Activated T-helper 1 cell treated with anti-CD3 and anti-CD28 coated beads, Interleukin-2, amount 50 U/mL, for 16 hours (primary cell): ENCODE results near the gene TERT.

ENCODE experiments used
- DNase-seq, 2 donors: peaks; one replicate each; pipeline ENCODE4 v3.0.0-alpha.2; 2020; ENCODE audit warnings: low read depth in 1 of 2, low spot score in 1 of 2

The TERT gene

DNA sequence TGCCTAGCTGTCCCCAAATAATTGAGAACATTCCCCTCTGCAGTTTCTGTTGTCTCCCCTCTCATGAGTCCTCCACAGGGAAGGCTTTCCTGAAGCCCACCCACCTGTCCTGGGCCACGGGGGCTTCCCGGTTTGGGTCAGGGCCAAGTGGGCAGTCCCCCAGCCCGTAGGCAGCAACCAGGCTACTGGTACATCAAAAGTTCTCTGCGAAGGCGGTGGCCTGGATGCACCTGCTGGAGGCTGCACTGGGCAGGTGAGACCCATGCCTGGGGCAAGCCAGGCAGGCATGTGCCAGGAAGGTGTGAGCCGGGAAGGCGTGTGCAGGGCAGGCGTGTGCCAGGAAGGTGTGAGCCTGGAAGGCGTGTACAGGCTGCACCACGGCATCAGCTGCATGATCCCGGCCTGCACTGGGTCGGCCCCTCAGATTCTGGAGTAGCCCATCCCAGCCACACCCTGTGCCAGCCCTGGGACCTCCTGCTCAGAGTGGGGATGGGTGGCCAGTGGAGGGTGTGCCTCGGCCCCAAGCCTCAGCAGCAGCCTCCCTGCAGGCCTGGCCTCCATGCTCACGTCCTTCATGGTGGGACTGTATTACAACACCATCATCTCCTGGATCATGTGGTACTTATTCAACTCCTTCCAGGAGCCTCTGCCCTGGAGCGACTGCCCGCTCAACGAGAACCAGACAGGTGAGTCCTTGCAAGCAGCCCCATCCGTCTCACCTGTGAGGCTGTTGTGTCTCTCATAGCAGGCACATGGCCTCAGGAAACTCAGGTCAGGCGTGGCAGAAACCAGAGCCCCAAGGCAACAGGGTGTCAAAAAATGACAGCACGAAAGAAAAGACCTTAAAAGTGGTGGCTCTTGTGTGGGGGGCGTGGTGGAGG lies 84.7 kb downstream of the TERT start:
- no peak for DNase-seq

DNA sequence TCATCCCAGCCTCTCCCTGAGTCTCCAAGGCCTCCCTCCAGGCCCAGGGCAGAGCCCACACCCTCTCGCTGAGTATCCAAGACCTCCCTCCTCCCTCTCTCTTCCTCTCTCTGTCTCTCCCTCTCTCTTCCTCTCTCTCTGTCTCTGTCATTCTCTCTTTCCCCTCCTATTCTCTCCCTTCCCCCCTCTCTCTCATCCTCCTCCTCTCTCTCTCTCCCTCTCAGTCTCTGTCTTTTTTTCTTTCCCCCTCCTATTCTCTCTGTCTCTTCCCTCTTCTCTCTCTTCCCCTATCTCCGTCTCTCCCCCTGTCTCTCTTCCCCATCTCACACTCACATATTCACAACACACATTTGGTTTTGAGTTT lies 85.4 kb downstream of the TERT start:
- no peak for DNase-seq

DNA sequence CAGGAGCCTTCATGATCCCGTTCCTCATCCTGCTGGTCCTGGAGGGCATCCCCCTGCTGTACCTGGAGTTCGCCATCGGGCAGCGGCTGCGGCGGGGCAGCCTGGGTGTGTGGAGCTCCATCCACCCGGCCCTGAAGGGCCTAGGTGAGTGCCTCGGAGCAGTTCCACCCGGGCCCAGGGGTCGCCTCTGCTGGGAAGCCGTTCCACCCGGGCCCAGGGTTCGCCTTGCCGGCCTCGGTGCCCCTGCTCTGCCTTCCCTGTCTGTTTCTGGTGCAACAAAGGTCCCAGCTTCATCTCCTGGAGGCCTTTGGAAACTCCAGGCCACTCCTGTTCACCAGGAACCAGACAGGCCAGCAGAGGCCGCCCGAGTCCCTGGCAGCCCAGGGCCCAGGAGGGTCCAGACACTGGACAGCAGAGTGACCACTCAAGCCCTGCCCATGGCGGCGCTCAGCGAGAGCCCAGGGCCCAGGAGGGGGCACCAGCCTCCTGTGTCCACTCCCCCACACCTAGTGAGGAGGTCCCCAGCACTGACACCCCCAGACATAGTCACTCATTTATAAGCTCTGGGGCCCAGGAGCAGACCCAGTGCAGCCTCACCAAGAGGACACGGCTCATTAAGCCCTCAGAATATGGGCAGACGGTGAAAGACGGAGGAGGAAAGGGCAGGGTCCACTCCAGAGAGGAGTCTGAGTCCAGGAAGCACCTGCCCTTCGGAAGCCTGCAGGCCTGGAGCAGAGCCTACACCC lies 86.0 kb downstream of the TERT start:
- no peak for DNase-seq

DNA sequence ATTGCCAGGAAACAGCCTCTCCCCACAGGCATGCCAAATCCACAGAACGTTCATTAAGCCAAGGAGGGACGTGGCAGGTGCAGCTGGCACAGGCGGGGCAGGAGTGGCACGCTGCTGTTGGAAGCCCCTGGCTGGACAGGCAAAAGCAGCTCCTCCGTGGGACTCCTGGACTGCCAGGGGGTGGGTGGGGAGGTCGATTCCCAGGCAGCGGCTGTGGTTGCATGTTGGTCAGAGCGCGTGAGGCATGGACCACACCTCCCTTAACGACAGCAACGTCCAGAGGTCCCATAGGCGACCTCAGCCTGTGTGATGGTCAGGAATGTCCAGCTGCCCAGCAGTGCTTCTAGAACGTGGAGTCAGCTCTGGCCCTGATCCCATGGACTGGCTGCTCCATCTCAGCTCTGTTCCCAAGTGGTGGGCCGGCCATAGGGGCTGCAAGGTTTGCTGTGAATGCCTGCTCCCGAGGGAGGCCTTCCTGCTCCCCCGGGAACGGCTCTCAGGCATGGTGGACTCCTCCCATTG lies 86.6 kb downstream of the TERT start:
- DNase-seq: no peak

- DNase-seq: no peak
Measured at GRCh38 chr5:1207555-1207954, 87.3 kb downstream of the TERT start.

DNA sequence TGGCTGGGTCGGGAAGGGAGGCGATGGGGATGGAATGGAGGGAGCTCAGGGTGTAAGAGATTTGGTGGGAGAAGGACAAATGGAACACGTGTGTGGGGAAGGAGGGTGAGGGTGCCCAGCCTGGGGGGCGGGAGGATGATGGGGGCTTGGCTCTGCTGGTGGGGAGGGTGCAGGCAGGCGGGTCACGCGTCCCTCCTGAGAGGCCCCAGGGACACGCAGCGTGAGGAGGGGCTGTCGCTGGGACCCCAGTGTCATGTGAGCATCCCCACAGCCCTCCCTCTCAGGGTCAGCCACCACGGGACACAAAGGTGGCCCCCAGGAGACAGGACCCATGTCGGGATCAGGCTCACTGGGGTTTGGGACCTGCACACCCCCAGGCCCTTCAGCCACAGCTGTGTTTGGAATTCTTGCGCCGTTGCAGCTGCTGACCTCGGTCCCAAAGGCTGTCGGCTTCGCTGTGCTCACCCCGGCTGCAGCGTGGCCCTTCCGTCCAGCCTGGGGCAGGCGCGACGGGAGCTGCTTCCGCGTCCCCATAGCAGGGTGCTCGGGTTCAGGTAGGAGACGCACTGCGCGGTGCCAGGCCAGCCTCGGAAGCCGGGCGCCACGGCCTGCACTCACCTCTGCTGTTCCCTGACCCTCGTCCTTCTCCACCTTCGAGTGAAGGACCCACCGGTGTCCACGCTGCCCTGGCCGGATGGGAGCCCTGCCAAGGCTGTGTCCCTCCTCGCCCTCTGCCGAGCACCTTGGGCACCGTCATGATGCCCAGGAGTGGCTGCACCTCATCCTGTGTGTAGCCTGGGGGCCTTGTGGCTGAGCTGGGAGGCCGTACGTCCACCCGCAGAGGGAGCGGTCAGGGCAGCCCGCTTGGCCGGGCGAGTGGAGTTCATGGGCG lies 88.1 kb downstream of the TERT start:
- no peak for DNase-seq

DNA sequence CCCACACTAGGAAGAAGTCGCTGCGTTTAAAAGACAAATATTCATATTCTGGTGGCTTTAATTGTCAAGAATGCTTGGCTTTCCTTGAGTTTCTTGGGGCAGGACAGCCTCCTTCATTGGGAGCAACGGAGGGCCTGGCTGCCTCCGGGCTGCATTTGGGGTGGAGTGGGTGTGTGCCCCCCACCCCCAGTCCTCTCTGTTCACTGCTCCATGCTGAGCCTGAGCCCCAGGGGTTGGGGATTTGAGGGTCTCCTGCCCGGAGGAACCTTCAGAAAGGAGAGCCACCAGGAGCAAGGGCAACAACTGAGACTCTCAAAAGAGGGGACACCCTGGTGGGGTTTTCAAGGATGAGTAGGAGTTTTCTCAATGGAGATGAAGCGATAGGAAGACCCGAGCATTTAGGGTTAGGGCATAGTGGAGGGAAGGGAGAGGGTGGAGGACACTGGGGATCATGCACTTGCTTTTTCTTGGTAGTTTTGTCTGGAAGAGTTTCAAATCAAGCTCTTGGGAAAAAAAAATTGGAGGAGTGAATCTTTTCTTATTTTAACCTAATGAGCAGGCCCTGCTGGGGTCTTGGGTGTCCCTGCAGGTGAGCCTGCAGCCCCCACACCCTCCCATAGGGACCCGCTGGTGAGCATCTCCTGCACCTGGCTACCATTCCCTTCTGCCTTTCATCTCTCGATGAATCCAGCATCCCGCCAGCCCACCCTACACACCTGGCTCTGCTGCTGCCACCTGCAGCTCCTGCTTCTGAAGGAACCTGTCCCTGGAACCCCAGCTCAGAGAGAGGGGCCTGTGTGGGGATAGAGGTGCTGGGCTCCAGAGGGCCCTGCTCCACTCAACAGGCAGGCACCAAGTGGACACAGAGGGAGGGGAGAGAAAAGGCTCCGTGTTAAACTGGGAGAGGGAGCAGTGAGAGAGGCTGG lies 89.3 kb downstream of the TERT start:
- DNase-seq: no peak

DNA sequence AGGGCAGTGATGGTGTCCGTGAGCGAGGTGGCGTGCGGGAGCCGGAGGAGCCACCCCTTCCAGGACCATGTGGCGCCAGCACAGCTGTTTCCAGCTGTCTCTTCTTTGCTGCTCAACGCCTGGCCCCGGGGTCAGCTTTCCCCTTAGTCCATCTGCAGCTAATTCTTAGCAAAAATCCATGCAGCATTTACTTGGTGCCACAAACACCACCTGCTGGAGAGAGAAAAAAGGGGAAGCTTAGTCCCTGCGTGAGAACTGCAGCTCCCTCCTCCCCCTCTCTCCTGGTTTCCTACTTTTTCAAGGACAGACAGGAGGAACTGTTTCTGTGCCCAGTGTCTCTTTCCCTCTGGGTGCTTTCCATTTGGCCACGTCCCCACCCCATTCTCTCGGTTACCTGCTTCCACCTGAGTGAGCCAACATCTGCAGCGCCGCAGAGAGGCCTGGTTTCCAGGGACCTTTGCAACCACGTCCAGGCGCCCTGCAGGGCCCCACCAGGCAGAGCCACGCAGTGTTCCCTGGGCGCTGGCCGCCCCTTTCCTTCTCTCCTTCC lies 90.1 kb downstream of the TERT start:
- no peak for DNase-seq

- no peak for DNase-seq
Measured at GRCh38 chr5:1203968-1204692, 90.7 kb downstream of the TERT start.

DNA sequence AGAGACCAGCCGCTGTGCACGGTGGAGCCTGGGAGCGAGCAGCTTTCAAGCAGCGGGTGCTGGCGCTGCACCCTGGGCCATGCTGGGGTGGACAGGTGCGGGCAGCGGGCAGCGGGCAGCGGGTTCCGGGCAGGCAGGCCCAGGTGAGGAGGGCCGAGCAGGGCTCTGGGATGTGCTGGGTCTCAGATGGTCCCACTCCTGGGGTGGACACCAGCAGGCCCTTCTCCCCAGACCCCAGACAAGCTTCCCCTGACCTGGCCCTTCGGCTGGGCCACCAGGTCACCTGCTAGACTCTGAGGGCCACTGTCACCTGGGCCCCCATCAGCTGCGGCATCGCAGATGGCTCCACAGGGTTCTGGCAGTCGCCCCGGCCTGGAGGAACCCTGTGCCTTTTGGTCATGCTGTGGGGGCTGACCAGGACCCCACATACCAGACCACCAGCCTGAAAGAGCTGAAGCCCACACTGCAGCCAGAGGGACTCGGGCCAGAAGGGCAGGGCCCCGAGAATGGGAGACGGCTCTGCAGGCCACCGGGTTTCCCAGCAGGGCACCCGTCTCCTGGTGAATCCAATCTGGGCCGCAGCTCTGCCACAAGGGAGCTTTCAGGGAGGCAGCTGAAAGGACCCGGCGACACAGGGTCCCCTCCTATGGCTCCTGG lies 91.4 kb downstream of the TERT start:
- no peak for DNase-seq
